PFSK-1 (cell line): ENCODE measurements around the gene HLX.

Experiments
- FOXP2 ChIP-seq: optimal IDR thresholded peaks from 2 replicates; pipeline ENCODE3; 2011; ENCODE audit warnings: borderline replicate concordance, control low read depth, inconsistent platforms; ENCODE audit not compliant: insufficient read depth; ENCODE audit errors: extremely low read length, extremely low read depth
- POLR2AphosphoS5 ChIP-seq: IDR thresholded peaks from 2 replicates; pipeline ENCODE4 v1.6.1; 2012; ENCODE audit warnings: low read depth, mild to moderate bottlenecking, control low read depth, low read length, moderate library complexity
- SIN3A ChIP-seq: IDR thresholded peaks from 2 replicates; pipeline ENCODE4 v1.6.1; 2012; ENCODE audit warnings: mild to moderate bottlenecking, low read length, moderate library complexity, borderline replicate concordance; ENCODE audit not compliant: insufficient read depth
- TAF1 ChIP-seq: IDR thresholded peaks from 2 replicates; pipeline ENCODE4 v1.6.1; 2012; ENCODE audit warnings: low read length, control low read depth, borderline replicate concordance; ENCODE audit not compliant: insufficient read depth
- TF ChIP-seq, protein P1 (sequence below), 2 experiments: IDR thresholded peaks; 2 replicates each; pipeline versions ENCODE4 v1.6.1 to v1.8.0; 2011 to 2012; ENCODE audit warnings: low read depth in 2 of 2, low read length in 2 of 2, control low read depth in 1 of 2, inconsistent platforms in 1 of 2, mild to moderate bottlenecking in 1 of 2, moderate library complexity in 1 of 2; ENCODE audit not compliant: insufficient read depth in 1 of 2

Gene HLX

DNA sequence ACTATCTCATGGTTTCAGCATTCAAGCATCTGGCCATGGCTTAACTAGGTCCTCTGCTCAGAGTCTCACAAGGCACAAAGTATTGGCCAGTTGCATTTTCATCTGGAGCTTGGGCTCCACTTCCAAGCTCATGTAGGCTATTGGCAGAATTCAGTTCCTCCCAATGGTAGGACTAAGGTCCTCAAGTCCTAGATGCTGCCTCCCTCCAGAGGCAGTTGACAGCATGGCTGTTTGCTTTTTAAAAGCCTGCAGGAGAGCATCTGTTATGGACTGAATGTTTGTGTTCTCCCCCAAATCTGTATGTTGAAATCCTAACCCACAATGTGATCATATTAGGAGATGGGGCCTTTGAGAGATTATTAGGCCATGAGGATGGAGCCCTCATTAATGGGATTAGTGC is 38.0 kb upstream of the HLX start:
- TF ChIP-seq, protein P1, sequence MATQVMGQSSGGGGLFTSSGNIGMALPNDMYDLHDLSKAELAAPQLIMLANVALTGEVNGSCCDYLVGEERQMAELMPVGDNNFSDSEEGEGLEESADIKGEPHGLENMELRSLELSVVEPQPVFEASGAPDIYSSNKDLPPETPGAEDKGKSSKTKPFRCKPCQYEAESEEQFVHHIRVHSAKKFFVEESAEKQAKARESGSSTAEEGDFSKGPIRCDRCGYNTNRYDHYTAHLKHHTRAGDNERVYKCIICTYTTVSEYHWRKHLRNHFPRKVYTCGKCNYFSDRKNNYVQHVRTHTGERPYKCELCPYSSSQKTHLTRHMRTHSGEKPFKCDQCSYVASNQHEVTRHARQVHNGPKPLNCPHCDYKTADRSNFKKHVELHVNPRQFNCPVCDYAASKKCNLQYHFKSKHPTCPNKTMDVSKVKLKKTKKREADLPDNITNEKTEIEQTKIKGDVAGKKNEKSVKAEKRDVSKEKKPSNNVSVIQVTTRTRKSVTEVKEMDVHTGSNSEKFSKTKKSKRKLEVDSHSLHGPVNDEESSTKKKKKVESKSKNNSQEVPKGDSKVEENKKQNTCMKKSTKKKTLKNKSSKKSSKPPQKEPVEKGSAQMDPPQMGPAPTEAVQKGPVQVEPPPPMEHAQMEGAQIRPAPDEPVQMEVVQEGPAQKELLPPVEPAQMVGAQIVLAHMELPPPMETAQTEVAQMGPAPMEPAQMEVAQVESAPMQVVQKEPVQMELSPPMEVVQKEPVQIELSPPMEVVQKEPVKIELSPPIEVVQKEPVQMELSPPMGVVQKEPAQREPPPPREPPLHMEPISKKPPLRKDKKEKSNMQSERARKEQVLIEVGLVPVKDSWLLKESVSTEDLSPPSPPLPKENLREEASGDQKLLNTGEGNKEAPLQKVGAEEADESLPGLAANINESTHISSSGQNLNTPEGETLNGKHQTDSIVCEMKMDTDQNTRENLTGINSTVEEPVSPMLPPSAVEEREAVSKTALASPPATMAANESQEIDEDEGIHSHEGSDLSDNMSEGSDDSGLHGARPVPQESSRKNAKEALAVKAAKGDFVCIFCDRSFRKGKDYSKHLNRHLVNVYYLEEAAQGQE (IDR thresholded peaks at IDR 0.05; ENCODE audit: insufficient read depth in 1 of 2, low read depth in 2 of 2, low read length in 2 of 2) = no peak
- no peak for TF ChIP-seq POLR2AphosphoS5
- no peak for TF ChIP-seq TAF1

DNA sequence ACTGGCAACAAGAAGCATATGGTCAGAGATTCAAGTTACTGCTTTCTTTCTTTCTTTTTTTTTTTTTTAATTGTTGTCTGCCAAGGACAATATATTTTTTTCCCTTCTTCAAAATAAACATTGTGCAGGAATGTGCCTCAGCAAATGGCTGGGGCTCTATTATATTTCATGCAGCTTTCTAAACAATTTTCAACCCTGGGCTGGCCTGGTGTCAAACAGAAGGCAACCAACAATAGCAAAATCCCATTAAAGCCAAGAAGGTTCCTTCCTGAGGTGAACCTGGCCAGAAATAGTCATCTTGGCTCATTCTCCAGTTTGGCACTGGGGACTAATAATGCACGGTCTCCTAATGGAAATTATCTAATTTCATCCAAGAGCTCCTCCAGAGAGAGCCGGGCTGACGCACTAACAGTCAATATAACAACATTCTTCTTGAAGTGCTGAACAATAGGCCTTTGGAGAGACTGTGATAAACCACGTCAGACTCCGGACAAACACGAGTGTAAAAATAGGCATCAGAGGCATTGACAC is 35.7 kb upstream of the HLX start:
- TF ChIP-seq, protein P1 (IDR thresholded peaks at IDR 0.05; ENCODE audit: insufficient read depth in 1 of 2, low read depth in 2 of 2, low read length in 2 of 2) = no peak
- TF ChIP-seq FOXP2 = no peak

DNA sequence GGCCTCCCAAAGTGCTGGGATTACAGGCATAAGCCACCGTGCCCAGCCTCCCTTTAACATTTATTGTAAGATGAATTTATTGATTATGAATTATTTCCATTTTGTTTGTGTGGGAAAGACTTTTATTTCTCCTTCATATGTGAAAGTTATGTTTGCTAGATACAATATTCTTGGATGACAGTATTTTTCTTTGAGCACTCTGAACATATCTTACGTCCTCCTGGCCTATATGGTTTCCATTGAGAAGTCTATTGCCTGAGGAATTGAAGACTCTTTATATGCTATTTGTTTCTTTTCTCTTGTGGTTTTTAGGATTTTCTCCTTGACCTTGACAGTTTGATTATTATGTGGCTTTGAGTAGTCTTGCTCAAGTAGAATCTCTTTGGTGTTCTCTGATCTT is 26.8 kb upstream of the HLX start:
- TF ChIP-seq, protein P1 (IDR thresholded peaks at IDR 0.05; ENCODE audit: insufficient read depth in 1 of 2, low read depth in 2 of 2, low read length in 2 of 2) = no peak
- TF ChIP-seq POLR2AphosphoS5 = no peak
- TF ChIP-seq TAF1 = no peak
- no peak for TF ChIP-seq SIN3A
- TF ChIP-seq FOXP2 = no peak

DNA sequence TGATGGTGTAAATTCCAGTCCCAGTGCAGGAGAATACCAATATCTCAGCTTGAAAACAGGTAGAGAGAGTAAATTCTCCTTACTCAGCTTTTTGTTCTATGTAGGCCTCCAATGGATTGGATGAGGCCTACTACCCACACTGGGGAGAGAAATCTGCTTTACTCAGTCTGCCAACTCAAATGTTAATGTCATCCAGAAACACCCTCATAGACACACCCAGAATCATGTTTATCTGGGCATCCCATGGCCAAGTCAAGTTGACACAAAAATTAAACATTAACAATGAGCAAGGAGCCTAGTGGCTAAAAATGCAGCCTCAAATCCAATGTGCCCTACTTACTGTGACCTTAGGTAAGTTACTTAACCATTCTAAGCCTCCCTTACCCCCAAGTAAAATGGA is 6.9 kb upstream of the HLX start:
- TF ChIP-seq, protein P1 (IDR thresholded peaks at IDR 0.05; ENCODE audit: insufficient read depth in 1 of 2, low read depth in 2 of 2, low read length in 2 of 2) = no peak
- TF ChIP-seq POLR2AphosphoS5 = no peak
- no peak for TF ChIP-seq TAF1

DNA sequence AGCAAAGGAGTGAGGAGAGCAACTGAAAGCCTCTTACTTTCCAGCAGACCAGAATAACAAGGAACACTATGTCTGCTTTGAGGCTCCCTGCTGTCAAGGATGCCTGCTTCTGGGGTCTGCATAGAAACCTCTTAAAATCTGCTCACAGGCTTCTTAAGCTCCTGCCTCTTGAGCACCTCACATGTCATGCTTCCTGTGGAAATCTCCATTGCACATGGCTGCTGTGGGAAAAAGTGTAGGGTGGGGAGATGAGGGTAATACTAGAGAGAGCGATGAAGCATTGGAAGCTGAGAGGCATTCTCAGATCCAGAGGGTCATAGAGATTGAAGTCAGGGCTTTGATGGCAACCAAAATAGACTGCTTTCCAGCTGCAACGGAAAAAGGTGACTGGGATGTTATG is 6.2 kb upstream of the HLX start:
- TF ChIP-seq FOXP2 (no peak), TAF1 (no peak)
